Neural progenitor cell (in vitro differentiated cells): ENCODE measurements around the gene ZPBP. TPM values are rescaled to one million over a fixed set of nuclear protein-coding genes. Genes with fewer than 3 reads are reported as not detected.

Experiments used
- DNase-seq: peaks from one replicate; pipeline ENCODE4 v3.0.0-alpha.2; 2016; ENCODE audit warnings: low spot score
- H2AFZ ChIP-seq: fragments of 200-600 bp; sonication (generic); replicated peaks from 2 replicates; pipeline ENCODE4 v1.6.1; 2016; ENCODE audit warnings: antibody characterized with exemption
- H3F3A ChIP-seq: fragments of 200-600 bp; sonication (generic); 2 replicates; pipeline ENCODE4 v1.6.1; 2016; ENCODE audit warnings: antibody characterized with exemption, low read depth
- H3K27ac ChIP-seq: fragments of 200-600 bp; sonication (generic); 2 replicates; pipeline ENCODE4 v1.5.1; 2016; ENCODE audit warnings: mild to moderate bottlenecking
- H3K27me3 ChIP-seq: fragments of 200-600 bp; sonication (generic); 2 replicates; pipeline ENCODE4 v1.6.1; 2016; ENCODE audit warnings: mild to moderate bottlenecking, moderate library complexity
- H3K36me3 ChIP-seq: fragments of 200-600 bp; sonication (generic); 2 replicates; pipeline ENCODE4 v1.5.1; 2016
- H3K4me1 ChIP-seq: fragments of 200-600 bp; sonication (generic); 2 replicates; pipeline ENCODE4 v1.6.1; 2016; ENCODE audit warnings: mixed run types
- H3K4me2 ChIP-seq: fragments of 200-600 bp; sonication (generic); 2 replicates; pipeline ENCODE4 v1.6.1; 2016
- H3K4me3 ChIP-seq: fragments of 200-600 bp; sonication (generic); 2 replicates; pipeline ENCODE4 v1.5.1; 2016
- H3K79me2 ChIP-seq: fragments of 200-600 bp; sonication (generic); 2 replicates; pipeline ENCODE4 v1.6.1; 2016; ENCODE audit warnings: low read depth
- H3K9ac ChIP-seq: fragments of 200-600 bp; sonication (generic); 2 replicates; pipeline ENCODE4 v1.6.1; 2016
- H3K9me3 ChIP-seq: fragments of 200-600 bp; sonication (generic); 2 replicates; pipeline ENCODE4 v1.5.1; 2016; ENCODE audit warnings: low read depth
- H4K20me1 ChIP-seq: fragments of 200-600 bp; sonication (generic); 2 replicates; pipeline ENCODE4 v1.6.1; 2016; ENCODE audit warnings: low read depth
- H3K27ac Mint-ChIP-seq: 3 replicates; pipeline ENCODE4 v1.8.0; 2021; ENCODE audit warnings: mixed read lengths
- H3K27me3 Mint-ChIP-seq: 2 replicates; pipeline ENCODE4 v1.8.0; 2022; ENCODE audit warnings: low read depth, mild to moderate bottlenecking, inconsistent platforms, moderate library complexity, mixed read lengths; ENCODE audit not compliant: insufficient read depth
- H3K36me3 Mint-ChIP-seq: 3 replicates; pipeline ENCODE4 v1.8.0; 2021; ENCODE audit warnings: mixed read lengths
- H3K4me1 Mint-ChIP-seq: 3 replicates; pipeline ENCODE4 v1.8.0; 2021; ENCODE audit warnings: mixed read lengths
- H3K4me3 Mint-ChIP-seq: 3 replicates; pipeline ENCODE4 v1.8.0; 2021; ENCODE audit warnings: mild to moderate bottlenecking, moderate library complexity, mixed read lengths
- H3K9me3 Mint-ChIP-seq: 3 replicates; pipeline ENCODE4 v1.8.0; 2020; ENCODE audit warnings: mixed read lengths
- CTCF ChIP-seq: fragments of 200-600 bp; sonication (generic); IDR thresholded peaks from 2 replicates; pipeline ENCODE4 v1.5.1; 2017; ENCODE audit warnings: antibody characterized with exemption, mild to moderate bottlenecking
- EZH2 ChIP-seq: fragments of 200-600 bp; sonication (generic); IDR thresholded peaks from 2 replicates; pipeline ENCODE4 v1.6.1; 2017; ENCODE audit warnings: antibody characterized with exemption, mild to moderate bottlenecking, moderate library complexity
- EZH2phosphoT487 ChIP-seq: fragments of 200-600 bp; sonication (generic); IDR thresholded peaks from 2 replicates; pipeline ENCODE4 v1.6.1; 2017; ENCODE audit warnings: antibody characterized with exemption
- total RNA-seq: library from RNA; depleted of rRNA; stranded (reverse); fragments of >200 nt; gene quantifications from 2 replicates; pipeline ENCODE4 v1.2.3, GENCODE V29; 2015; ENCODE audit warnings: low replicate concordance

The ZPBP gene
- total RNA-seq, 1 donor from 2014 or later: not detected

GRCh38 chr7:50141131-50141530 lies 48.1 kb upstream of the ZPBP start:
- H3K9me3 Mint-ChIP-seq: no peaks in the 10 kb centered on the region
- Histone ChIP-seq H3K27ac (no peak overlapping the region), H3K36me3 (no peaks in the 10 kb centered on the region), H2AFZ (no peak overlapping the region), H4K20me1 (no peaks in the 10 kb centered on the region), H3K4me1 (no peaks in the 10 kb centered on the region), H3K27me3 (no peaks in the 10 kb centered on the region), H3K4me3 (no peak overlapping the region), H3F3A (no peaks in the 10 kb centered on the region), H3K9me3 (peaks cover 3% of the 10 kb centered on the region), H3K79me2 (no peaks in the 10 kb centered on the region), H3K9ac (no peak overlapping the region), H3K4me2 (no peak overlapping the region)
- no peaks in the 10 kb centered on the region for H3K4me1 Mint-ChIP-seq
- no peak for TF ChIP-seq EZH2
- TF ChIP-seq EZH2phosphoT487: no peak
- no peak for TF ChIP-seq CTCF
- H3K36me3 Mint-ChIP-seq: no peaks in the 10 kb centered on the region
- DNase-seq: no peak
- no peak overlapping the region for H3K4me3 Mint-ChIP-seq
- no peak overlapping the region for H3K27ac Mint-ChIP-seq
- H3K27me3 Mint-ChIP-seq: no peaks in the 10 kb centered on the region

GRCh38 chr7:50140688-50141087 lies 47.6 kb upstream of the ZPBP start:
- H3K9ac ChIP-seq: no peak overlapping the region
- peaks cover 3% of the 10 kb centered on the region for H3K9me3 ChIP-seq
- no peaks in the 10 kb centered on the region for H3K9me3 Mint-ChIP-seq
- H3K36me3 ChIP-seq: no peaks in the 10 kb centered on the region
- DNase-seq: no peak
- H3K27ac Mint-ChIP-seq: no peak overlapping the region
- H2AFZ ChIP-seq: no peak overlapping the region
- no peaks in the 10 kb centered on the region for H4K20me1 ChIP-seq
- no peak overlapping the region for H3K4me2 ChIP-seq
- H3K27me3 ChIP-seq: no peaks in the 10 kb centered on the region
- H3K79me2 ChIP-seq: no peaks in the 10 kb centered on the region
- H3K4me1 ChIP-seq: no peaks in the 10 kb centered on the region
- H3K4me3 Mint-ChIP-seq: no peak overlapping the region
- no peaks in the 10 kb centered on the region for H3K4me1 Mint-ChIP-seq
- no peak overlapping the region for H3K27ac ChIP-seq
- no peak overlapping the region for H3K4me3 ChIP-seq
- no peaks in the 10 kb centered on the region for H3F3A ChIP-seq
- peaks cover under 1% of the 10 kb centered on the region for H3K27me3 Mint-ChIP-seq
- H3K36me3 Mint-ChIP-seq: no peaks in the 10 kb centered on the region
- TF ChIP-seq CTCF (no peak), EZH2 (no peak), EZH2phosphoT487 (no peak)

- H3K4me3 ChIP-seq: no peak overlapping the region
- TF ChIP-seq CTCF (no peak), EZH2phosphoT487 (no peak), EZH2 (no peak)
- no peak overlapping the region for H3K4me2 ChIP-seq
- H2AFZ ChIP-seq: no peak overlapping the region
- DNase-seq: no peak
- H3K4me1 Mint-ChIP-seq: no peaks in the 10 kb centered on the region
- no peaks in the 10 kb centered on the region for H4K20me1 ChIP-seq
- H3K9me3 Mint-ChIP-seq: no peaks in the 10 kb centered on the region
- H3K27me3 Mint-ChIP-seq: peaks cover 3% of the 10 kb centered on the region
- no peaks in the 10 kb centered on the region for H3K27me3 ChIP-seq
- no peaks in the 10 kb centered on the region for H3K4me1 ChIP-seq
- H3K79me2 ChIP-seq: no peaks in the 10 kb centered on the region
- no peaks in the 10 kb centered on the region for H3K36me3 ChIP-seq
- peaks cover 3% of the 10 kb centered on the region for H3K9me3 ChIP-seq
- no peak overlapping the region for H3K27ac ChIP-seq
- H3K27ac Mint-ChIP-seq: no peak overlapping the region
- no peaks in the 10 kb centered on the region for H3F3A ChIP-seq
- no peaks in the 10 kb centered on the region for H3K36me3 Mint-ChIP-seq
- H3K4me3 Mint-ChIP-seq: no peak overlapping the region
- H3K9ac ChIP-seq: no peak overlapping the region
Observed at GRCh38 chr7:50138101-50138500, 45.1 kb upstream of the ZPBP start.

- H4K20me1 ChIP-seq: no peaks in the 10 kb centered on the region
Observed at GRCh38 chr7:50125766-50126165, 32.7 kb upstream of the ZPBP start.

More at GRCh38 chr7:50125766-50126165, 32.7 kb upstream of the ZPBP start:
- no peak overlapping the region for H3K27ac ChIP-seq
- no peak overlapping the region for H3K4me2 ChIP-seq
- Mint-ChIP-seq H3K4me1 (no peaks in the 10 kb centered on the region), H3K4me3 (no peak overlapping the region), H3K27me3 (no peaks in the 10 kb centered on the region), H3K36me3 (no peaks in the 10 kb centered on the region), H3K9me3 (no peaks in the 10 kb centered on the region), H3K27ac (no peak overlapping the region)
- no peak overlapping the region for H2AFZ ChIP-seq
- H3K79me2 ChIP-seq: no peaks in the 10 kb centered on the region
- H3K4me1 ChIP-seq: no peaks in the 10 kb centered on the region
- no peak for TF ChIP-seq EZH2
- no peak for TF ChIP-seq EZH2phosphoT487
- TF ChIP-seq CTCF: no peak
- no peak overlapping the region for H3K4me3 ChIP-seq
- H3F3A ChIP-seq: no peaks in the 10 kb centered on the region
- H3K36me3 ChIP-seq: no peaks in the 10 kb centered on the region
- no peak overlapping the region for H3K9ac ChIP-seq
- no peak for DNase-seq
- H3K9me3 ChIP-seq: no peaks in the 10 kb centered on the region
- no peaks in the 10 kb centered on the region for H3K27me3 ChIP-seq
